LoVo (cell line): ENCODE data around the gene KIT.

Experiments used
- DNase-seq: peaks from one replicate; pipeline ENCODE4 v3.0.0-alpha.2; 2016; ENCODE audit warnings: low spot score

KIT gene

DNA sequence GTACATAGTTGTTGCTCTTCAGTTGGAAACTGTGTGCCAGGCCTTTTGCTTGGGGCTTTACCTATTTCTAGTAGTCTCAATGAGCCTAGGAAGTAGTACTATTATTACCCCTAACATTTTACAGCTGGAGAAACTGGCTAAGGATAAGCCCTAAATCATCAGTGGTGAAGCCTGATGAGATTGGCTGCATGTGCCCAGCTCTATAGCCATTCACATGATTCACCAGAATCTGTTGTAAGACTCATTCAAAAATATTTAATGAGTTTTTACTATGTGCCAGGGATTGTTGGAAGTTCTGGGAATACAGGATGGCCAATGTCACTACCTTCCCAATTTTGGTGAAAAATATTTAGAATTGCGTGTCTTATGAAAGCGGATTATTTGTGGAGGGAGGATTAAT, 2.8 kb downstream of the KIT start:
- DNase-seq: no peak

DNA sequence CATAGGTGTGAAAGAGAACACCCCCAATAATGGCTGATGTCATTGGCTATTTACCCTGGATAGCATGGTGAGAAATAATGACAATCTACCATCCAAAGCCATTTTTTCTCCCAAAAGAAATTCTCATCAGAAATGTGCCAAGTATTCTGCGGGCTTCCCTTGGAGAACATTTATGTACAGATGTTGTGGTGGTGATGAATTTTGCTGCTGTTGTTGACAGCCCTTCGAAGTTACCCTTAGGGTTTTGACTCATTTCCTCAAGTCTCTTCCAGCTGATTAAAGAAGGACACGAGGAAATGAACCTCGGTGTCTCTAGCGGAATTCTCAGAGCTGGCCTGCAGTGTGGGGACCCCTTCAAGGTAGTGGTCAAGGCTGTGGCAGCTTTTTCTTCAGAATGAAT, 3.4 kb downstream of the KIT start:
- DNase-seq: no peak

DNA sequence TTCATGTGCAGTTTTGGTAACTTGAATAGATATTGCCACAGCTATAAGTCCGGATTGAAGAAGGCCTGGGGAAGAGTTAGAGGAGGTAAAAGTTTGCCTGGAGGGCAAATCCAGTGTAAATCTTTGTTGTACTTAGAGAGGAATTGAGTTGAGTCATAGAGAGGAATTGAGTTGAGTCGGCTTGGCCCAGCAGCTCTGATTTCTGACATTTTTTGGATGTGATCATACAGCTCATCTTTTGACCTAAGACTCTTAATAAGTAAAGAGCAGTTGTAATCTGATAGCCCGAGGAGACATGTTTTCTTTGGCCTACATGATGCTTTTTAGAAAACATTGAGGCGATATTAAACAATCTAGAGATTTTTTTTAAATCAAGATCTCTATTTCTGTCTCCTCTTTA, 3.9 kb downstream of the KIT start:
- no peak for DNase-seq

DNA sequence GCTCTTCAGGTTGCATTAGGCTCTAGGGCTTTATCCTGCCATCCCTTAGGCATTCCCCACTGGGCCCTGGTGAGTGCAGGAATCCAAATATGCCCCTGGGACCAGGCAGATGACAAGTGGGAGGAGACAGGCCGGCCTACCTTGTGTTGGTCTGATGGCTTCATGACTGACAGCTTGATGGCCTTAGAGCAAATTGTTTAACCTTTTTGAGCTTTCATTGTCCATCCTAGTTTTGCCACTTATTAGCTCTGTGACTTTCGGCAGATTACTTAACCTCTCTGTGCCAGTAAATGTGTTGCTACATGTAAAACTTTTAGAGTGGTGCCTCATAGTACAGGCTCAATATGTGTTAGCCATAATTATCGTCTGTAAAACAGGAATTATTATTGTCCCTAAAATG, 4.4 kb downstream of the KIT start:
- DNase-seq: no peak

DNA sequence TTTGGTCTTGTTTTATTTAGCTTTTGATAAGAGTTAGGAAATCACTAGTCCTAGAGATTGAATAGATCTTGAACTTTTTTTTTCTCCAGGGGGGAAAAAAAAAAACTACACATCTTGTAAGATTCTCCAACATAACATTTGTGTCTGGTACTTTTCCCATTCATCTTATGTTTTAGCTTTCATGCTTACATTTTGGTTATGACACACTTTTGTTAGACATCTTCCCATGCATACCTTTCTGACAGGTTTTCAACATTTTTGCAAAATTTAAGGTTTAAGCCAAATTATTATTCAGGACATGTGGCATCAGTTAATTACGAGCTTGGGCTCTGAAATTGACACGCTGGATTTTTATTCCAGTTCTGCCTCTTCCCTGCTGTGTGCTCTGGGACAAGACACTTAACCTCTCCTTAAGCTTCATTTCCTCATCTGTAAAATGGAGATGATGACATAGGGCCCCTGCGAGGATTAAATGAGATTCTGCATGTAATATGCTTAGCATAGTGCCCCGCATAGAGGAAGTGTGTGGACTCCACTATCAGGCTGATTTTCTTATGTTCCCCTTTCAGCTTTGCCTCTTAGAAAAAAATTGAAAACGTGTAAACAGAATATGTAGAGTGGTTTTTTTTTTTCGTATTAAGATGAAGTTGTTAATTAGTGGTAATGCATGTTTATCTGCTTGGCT, 5.3 kb downstream of the KIT start:
- DNase-seq: no peak

DNA sequence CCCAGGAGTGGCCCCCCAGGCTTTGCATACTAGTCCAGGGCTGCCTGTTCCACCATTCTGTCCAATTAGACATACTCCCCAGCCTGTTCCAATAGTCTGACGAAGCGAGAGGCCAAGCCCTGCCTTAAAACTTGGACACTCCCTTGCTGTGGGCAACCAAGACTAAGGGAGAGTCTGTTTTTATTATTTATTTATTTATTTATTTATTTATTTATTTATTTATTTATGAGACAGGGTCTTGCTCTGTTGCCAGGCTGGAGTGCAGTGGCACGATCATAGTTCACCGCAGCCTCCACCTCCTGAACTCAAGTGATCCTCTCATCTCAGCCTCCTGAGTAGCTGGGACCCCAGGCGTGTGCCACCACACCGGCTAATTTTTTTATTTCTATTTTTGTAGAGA, 6.6 kb downstream of the KIT start:
- no peak for DNase-seq

DNA sequence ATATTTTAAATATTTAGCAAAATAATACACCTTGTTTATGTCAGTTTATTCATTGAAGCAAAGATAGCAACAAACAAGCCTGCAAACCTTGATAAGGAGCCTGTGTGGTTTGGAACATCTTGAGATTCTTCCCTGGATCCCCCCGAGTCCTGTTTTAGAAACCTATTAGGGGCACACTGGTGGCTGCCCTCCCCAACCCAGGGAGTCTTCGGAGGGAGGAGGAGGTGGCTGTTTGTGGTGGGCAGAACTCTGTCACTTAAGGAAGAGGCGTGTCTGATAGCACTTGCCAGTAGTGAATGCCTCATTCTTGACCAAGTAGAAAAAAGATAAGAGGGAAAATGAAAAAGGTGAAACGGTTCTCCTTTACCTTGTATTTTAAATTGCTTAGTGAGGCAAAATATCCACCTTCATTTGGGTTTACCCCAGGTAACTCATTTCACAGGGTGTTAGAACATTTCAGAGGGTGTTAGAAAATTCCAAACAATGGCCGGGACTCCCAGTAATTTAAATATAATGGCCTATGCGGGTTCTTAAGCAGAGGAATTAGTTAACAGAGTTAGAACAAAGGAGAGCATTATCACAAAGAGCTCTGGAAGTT, 10.4 kb downstream of the KIT start:
- DNase-seq: no peak

DNA sequence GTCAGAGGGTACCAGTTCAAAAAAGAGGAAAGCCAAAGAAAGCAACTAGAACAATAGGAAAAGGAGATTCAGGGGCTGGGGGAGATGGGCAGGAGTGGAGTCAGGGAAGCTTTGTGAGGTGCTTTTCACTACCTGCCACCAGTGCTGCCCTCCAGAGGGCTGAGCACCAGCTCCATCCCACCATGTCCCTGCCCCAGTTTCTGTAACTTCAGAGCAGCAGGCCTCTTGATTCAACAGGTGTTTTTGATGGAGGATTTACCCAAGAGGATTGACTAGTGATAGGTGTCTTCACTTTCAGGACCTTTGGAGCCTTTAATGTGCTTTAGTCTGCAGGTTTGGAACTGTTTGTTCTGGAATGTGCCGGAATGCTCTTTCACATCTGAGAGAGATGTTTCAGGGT, 12.1 kb downstream of the KIT start:
- no peak for DNase-seq

DNA sequence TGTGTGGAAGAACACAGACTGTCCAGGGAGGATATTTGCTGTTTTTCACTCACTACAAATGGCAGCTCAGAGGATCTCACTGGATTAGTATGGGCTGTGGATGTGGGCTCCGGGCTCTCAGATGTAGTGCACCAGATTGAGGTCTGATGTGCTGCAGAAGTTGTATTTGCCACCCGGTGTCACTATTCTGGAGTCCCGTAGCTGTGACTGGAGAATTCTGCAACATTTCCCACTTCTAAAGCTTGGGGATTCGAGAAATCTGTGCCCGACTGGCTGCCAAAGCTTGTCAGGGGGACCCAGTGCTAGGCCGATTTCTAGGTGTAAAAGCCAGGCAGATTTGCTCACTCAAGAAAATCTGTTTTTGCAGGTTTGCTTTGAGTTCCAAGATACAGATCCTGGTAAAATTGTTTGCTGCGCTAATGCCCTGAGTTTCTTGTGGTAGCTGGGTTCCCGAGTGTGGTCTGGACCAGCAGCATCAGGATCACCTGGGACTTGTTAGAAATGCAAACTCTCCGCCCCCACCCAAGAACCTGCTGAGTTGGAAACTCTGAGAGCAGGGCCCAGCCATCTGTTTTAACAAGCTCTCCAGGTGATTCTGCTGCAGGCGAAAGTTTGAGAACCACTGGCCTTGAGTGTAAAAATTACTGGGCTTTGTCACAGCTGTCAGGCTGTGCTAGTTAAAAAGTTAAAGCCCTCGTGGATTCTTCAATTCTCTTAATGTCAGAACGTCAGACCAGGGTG, 18.1 kb downstream of the KIT start:
- no peak for DNase-seq

DNA sequence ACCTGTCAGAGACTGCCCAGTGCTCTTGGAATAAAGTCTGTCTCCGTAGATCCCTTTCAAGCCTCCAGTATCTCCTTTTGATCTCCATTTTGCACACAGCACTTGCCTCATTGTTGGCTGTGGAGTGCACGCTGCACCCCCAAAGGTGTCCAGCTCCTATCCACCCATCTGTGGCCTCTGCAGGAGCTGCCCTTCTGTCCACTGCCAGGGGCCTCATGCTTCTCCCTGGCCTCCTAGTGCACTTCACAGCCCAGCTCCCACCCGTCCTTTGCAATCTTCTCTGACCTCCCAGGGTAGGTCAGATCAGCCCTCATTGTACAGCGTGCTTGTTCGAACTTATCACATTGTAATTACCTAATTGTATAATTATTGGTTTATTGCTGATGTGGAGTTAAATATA, 18.9 kb downstream of the KIT start:
- DNase-seq: no peak

DNA sequence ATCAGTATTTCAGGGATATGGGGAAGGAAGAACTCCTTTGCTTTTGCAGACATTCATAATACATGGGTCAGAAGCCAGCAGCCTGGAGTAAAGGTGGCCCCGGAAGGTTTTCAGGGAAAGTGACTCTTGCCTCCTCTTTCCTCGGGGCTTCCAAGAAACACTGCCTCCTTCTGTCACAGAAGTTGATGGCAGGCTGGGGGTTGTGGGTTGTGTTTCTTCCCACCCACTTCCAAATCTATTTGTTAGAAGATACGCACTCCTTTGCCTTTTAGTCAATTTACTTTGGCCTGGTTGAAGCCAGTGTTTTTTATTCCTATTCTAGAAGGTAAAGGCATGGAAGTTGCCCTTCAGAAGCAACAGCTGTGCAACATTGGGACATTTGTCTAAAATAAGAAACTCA, 19.7 kb downstream of the KIT start:
- no peak for DNase-seq

DNA sequence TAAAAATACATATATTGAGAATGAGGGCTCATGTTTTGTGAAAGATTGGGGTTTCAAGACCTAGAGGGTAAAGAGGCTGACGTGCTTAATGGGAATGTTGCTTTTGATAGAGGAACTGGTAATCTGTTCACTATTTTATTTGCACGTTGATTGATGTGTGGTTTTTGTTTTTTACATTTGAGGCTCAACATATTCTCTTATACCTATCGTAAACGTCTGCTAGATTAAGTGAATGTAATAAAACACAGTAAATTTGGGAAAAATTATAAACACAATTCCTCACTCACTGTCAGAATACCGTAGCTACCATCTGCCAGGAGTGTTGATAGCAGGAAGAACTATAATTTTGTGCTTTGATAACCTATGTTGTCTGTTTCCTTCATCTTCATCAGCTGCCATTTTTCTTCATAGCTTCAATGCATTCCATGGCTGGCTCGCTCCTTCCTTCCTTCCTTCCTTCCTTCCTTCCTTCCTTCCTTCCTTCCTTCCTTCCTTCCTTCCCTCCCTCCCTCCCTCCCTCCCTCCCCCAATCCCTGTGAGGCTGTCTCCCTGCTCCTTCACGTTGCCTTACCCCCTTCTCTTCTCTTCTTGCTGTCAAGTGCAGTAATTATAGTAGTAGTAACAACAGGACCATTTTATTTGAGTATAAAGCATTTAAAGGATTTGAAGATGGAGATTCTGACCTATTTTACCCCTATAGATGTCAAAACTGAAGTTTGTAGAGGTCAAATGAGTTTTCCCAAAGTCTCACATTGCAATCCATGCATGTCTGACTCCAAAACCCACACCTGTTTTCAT, 20.3 kb downstream of the KIT start:
- DNase-seq: no peak

DNA sequence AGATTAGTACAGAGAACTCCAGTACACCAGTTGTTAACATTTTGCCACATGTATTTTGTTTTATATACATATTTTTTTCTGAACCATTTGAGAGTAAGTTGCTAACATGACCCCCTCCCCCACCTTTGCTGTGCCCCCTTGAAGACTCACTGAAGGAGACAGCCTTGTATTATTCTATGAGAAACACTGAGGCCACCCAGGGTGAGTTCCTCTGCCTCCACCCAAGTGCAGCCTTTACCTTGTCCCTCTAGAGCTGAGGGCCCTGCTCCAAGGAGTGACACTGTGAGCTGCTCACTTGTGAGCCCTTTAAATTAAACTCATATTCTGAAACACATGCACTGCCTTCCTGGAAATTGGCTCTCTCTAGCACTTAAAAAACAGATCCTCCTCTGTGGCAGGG, 21.1 kb downstream of the KIT start:
- no peak for DNase-seq

DNA sequence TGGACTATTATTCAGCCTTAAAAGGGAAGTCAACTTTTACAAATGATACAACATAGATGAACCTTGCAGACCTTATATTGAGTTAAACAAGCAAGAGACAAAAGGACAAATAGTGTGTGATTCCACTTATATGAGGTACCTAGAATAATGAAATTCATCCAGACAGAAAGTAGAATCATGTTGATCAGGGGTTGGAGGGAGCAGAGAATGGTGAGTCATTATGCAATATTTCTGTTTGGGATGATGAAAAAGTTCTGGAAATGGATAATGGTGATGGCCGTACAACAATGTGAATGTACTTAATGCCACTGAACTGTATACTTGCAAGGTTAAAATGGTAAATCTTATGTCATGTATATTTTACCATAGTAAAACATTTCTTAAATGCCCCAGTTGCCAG, 22.1 kb downstream of the KIT start:
- DNase-seq: no peak

DNA sequence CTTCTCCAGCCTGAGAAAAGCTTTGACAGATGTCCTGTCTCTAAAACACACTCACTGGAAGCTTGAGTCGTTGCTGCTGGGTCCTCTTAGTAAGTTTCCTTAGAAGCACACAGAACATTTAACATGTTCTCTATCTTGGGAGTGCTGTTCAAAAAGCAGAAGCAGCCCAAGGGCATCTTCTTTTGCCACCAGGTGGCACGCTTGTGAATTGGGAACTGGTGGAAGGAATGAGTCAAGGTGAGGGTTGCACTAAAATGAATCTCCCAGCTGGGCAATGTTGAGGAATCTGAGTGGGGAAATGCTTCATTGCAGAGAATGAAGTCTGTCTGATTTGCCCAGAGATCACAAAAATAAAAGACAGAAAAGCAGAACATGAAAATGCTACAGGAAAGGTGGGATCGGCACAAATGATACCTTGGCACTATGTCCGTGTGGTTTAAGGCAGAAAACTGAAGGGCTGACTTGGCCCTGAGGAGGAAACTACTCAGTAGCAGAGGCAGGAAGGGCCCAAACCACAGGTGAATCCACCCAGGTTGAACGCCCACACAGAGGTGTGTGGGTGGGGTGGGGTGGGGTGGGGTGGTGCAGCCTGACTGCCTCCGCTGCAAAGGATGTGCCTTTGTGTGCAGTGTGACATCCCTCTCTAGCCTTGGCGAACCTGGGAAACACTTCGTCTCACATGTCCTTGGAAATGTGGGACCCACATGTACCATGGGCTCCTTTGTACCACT, 26.0 kb downstream of the KIT start:
- DNase-seq: no peak

DNA sequence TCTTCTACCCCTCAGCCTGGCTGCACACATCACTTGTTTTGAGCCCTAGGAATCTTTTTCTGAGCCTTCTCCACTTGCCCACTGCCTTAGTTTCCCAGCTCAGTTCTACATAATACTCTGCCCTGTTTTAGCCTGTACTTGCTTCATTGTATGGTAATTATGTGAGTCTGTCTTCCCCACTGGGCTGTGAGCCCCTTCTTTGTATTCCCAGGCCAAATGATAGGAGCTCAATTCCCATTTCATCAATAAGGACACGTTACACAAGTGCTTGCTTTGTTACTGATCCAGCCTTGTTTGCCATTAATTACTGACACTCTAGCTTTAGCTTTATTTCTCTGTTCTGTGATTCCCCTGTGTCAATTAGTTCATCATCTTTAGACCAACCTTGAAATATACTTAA, 28.1 kb downstream of the KIT start:
- DNase-seq: no peak

DNA sequence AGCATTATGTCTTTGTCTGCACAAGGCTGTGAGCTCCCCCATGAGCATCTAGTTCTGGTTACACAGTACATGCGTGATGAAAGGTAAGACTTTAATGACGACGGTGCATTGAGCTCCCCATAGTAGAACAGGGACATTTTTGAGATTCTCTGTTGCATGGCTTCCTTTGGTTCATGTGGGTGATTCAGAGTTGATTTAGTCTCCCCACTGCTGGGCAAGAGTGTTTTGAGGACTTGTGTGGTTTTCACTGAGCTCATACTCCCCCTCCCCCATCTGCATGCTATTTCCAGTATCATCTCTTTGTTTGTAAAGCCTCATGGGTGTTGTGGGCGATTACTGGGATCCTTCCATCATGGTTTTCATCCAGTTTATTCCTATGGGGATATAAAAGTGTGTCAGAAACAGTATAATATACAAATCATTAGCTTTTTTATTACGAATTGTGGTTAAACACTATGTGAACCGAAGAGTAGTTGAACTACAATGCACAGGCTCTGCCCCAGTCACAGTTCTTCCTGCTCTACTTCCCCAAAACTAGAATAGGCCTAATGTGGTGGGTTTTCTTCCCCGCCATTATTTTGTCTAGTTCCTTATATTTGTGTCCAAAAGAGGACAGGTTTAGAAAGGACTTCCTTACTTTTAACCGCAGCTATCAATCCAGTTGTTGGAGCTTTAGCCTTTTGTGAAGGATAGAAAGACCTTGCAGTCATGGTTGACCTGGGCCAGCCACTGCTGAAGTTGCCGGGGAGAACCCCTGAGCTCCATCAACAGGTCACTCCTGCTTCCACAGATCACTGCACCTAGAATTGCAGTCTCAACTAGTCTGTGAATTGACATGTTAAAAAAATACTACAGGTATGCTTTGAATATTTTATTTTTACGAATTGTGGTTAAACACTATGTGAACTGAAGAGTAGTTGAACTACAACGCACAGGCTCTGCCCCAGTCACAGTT, 30.4 kb downstream of the KIT start:
- no peak for DNase-seq

DNA sequence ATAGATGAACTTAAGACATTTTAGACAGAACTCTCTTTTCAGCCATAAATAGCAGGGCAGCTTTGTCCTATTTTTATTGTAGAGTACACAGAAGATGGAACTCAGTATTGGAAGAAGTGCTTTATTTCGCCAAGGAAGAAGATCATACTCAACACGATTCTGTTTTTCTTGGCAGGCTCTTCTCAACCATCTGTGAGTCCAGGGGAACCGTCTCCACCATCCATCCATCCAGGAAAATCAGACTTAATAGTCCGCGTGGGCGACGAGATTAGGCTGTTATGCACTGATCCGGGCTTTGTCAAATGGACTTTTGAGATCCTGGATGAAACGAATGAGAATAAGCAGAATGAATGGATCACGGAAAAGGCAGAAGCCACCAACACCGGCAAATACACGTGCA, 37.6 kb downstream of the KIT start:
- DNase-seq: no peak

DNA sequence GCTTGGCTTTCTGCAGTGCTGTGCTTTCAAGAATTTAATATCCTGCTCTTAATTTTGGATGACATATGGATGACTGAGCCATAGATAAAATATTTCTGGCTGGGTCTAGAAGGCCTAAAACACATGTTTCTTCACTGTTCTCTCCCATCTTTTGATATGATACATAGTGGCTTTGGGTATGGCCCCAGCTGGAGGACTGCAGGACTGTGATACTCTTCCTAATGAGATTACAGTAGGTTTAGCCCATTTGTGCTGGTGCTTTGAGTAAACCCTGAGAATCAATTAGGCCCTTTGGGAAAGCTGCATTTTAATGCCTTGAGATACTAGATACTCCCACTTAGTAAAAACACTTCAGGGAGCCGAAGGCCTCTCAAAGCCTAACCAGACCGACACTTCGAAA, 38.0 kb downstream of the KIT start:
- DNase-seq: no peak

DNA sequence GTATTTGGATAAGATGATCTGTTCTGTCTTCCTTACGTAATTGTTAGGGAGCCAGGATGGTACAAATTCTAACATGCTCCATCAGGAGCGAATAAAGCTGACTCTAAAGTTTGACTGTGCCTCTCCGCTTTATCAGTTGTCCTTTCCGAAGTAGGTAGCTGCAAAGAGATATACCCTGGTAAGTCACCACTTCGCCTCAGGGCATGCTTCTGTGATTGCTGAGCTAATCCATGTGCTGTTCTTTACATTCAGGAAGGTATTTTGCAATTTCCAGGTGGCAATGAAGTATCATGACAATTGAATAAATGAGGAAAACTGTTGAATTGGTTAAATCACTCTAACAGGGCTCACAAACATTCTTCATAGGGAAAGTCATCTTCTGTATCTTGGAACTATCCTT, 38.9 kb downstream of the KIT start:
- no peak for DNase-seq

DNA sequence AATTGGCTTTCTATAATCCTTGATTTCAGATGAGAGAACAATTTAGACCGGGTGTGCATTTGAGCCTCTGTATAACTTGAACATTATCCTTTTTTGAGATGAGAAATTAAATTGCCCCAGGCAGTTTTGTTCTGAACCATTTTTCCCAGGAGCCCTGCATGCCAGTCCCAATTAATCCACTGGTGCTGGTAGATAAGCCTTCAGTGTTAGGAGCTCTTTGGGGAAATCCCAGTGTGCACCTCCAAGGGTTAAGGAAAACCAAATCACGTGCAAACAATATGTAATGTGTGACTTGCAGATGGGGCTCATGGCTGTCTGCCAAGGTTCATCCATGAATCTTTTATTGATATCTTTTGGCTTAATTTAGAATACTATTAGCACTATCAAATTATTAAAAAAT, 43.2 kb downstream of the KIT start:
- no peak for DNase-seq
